HepG2 (cell line): ENCODE results near the gene NUDT3. TPM values are rescaled to one million over a fixed set of nuclear protein-coding genes. Genes with fewer than 3 reads are reported as not detected.

Experiments
- ATAC-seq: fragments of 200-7000 bp; cut with Tn5 transposase; 3 replicates; pipeline ENCODE4 v1.9.1; 2020; ENCODE audit warnings: mild to moderate bottlenecking, moderate library complexity
- BruUV-seq: library from RNA; stranded (reverse); fragments of 400-500 nt; replicated peaks from 2 replicates; lab custom pipeline; 2021; lab: Mats Ljungman, UMichigan
- CTCF ChIA-PET: fragments of 300-600 bp; formaldehyde crosslinking; extraction: SDS; loops from one replicate; lab custom pipeline; 2021; ENCODE audit warnings: low total read pairs, inconsistent platforms, low intra/inter-chr PET ratio; lab: Yijun Ruan, JAX
- POLR2A ChIA-PET: fragments of 350-600 bp; sonication (Branson Sonifier 250); formaldehyde crosslinking; loops from one replicate; lab custom pipeline; 2020; ENCODE audit warnings: antibody characterized with exemption, inconsistent platforms; lab: Yijun Ruan, JAX
- DNase-seq: peaks from one replicate; pipeline ENCODE4 v3.0.0-alpha.2; 2015; ENCODE audit warnings: low spot score
- FAIRE-seq: peaks from 3 replicates; lab custom pipeline; 2011; peaks lifted over from hg19 to GRCh38; lab: Jason Lieb, UNC
- H2AFZ ChIP-seq: one replicate; pipeline ENCODE4 v1.6.1; 2011; ENCODE audit warnings: low read length, inconsistent platforms
- H3K27ac ChIP-seq: fragments of 300-600 bp; 3 replicates; pipeline ENCODE4 v1.8.0; 2011; ENCODE audit warnings: mixed run types, mild to moderate bottlenecking, mixed read lengths, low read length, inconsistent platforms; ENCODE audit not compliant: insufficient read depth; ENCODE audit errors: extremely low read length
- H3K27me3 ChIP-seq, 2 experiments: fragments of 200-600 bp in 1 of 2; 2 replicates in 1 of 2; 3 replicates in 1 of 2; pipeline versions ENCODE4 v1.6.0 to v1.8.0; 2011; ENCODE audit warnings: low read length in 2 of 2, mild to moderate bottlenecking in 2 of 2, moderate library complexity in 2 of 2, inconsistent platforms in 1 of 2; ENCODE audit not compliant: insufficient read depth in 2 of 2, control insufficient read depth in 1 of 2
- H3K36me3 ChIP-seq, 2 experiments: fragments of 200-600 bp in 1 of 2; replicated peaks in 1 of 2; 2 replicates in 1 of 2; 3 replicates in 1 of 2; pipeline versions ENCODE4 v1.5.1 to v1.8.0; 2011; ENCODE audit warnings: low read length in 2 of 2, inconsistent platforms in 1 of 2; ENCODE audit not compliant: insufficient read depth in 2 of 2, control insufficient read depth in 1 of 2
- H3K4me1 ChIP-seq: 2 replicates; pipeline ENCODE4 v1.5.1; 2012; ENCODE audit warnings: low read length, inconsistent platforms; ENCODE audit not compliant: insufficient read depth
- H3K4me2 ChIP-seq: 2 replicates; pipeline ENCODE4 v1.6.0; 2011; ENCODE audit warnings: low read depth, low read length, inconsistent platforms
- H3K4me3 ChIP-seq, 3 experiments: fragments of 200-600 bp in 1 of 3; sonication (generic), shearing (Covaris generic) in 1 of 3; replicated peaks in 1 of 3; 2 replicates each; pipeline ENCODE4 v1.5.1; 2011 to 2016; ENCODE audit warnings: low read length in 3 of 3, inconsistent platforms in 2 of 3, low read depth in 2 of 3, mild to moderate bottlenecking in 2 of 3, control low read depth in 1 of 3, mixed read lengths in 1 of 3; ENCODE audit not compliant: insufficient read depth in 1 of 3
- H3K79me2 ChIP-seq: one replicate; pipeline ENCODE4 v1.6.1; 2011; ENCODE audit warnings: low read length, inconsistent platforms; ENCODE audit not compliant: insufficient read depth
- H3K9ac ChIP-seq: 2 replicates; pipeline ENCODE4 v1.6.0; 2011; ENCODE audit warnings: mild to moderate bottlenecking, low read depth, low read length, inconsistent platforms; ENCODE audit not compliant: insufficient read depth
- H3K9me3 ChIP-seq: 2 replicates; pipeline ENCODE4 v1.5.1; 2012; ENCODE audit warnings: mild to moderate bottlenecking, low read length
- H4K20me1 ChIP-seq: 2 replicates; pipeline ENCODE4 v1.6.0; 2011; ENCODE audit warnings: inconsistent platforms, mild to moderate bottlenecking, low read length, moderate library complexity; ENCODE audit not compliant: insufficient read depth
- DMAP1 ChIP-seq: IDR thresholded peaks from 2 replicates; pipeline ENCODE4 v1.6.1; 2016
- HBP1 ChIP-seq: IDR thresholded peaks from 2 replicates; pipeline ENCODE4 v1.6.1; 2016; ENCODE audit warnings: low read depth, control low read depth
- HMG20B ChIP-seq: conservative IDR thresholded peaks from 2 replicates; pipeline ENCODE4 v1.6.1; 2016; ENCODE audit warnings: missing genetic modification reagents, missing compliant biosample characterization
- KLF11 ChIP-seq: IDR thresholded peaks from 2 replicates; pipeline ENCODE4 v1.6.1; 2016; ENCODE audit warnings: missing compliant biosample characterization
- MTF1 ChIP-seq: sonication (generic); formaldehyde crosslinking; IDR thresholded peaks from 2 replicates; pipeline ENCODE4 v1.5.0; 2020; ENCODE audit warnings: missing genetic modification reagents
- MXD3 ChIP-seq: IDR thresholded peaks from 2 replicates; pipeline ENCODE4 v1.6.1; 2016; ENCODE audit warnings: mild to moderate bottlenecking, missing biosample characterization, missing genetic modification reagents
- RAD21 ChIP-seq: fragments of 450-650 bp; formaldehyde crosslinking; IDR thresholded peaks from 2 replicates; pipeline ENCODE4 v1.5.0; 2020; ENCODE audit warnings: mild to moderate bottlenecking
- REL ChIP-seq: sonication (generic); formaldehyde crosslinking; conservative IDR thresholded peaks from 2 replicates; pipeline ENCODE4 v1.8.0; 2022; ENCODE audit warnings: mild to moderate bottlenecking, missing genetic modification reagents, moderate library complexity
- SMAD3 ChIP-seq: sonication (generic); formaldehyde crosslinking; IDR thresholded peaks from 2 replicates; pipeline ENCODE4 v1.4.0; 2020; ENCODE audit warnings: missing genetic modification reagents
- TCF7 ChIP-seq: sonication (generic); IDR thresholded peaks from 2 replicates; pipeline ENCODE4 v1.6.1; 2016; ENCODE audit warnings: antibody characterized with exemption, low read depth
- USF2 ChIP-seq, 2 experiments: sonication (generic) in 1 of 2; formaldehyde crosslinking in 1 of 2; IDR thresholded peaks; 2 replicates each; pipeline versions ENCODE4 v1.5.1 to v1.6.1; 2011 to 2020; ENCODE audit warnings: borderline replicate concordance in 1 of 2, low read depth in 1 of 2, low read length in 1 of 2, mild to moderate bottlenecking in 1 of 2, missing genetic modification reagents in 1 of 2, moderate library complexity in 1 of 2
- ZNF207 ChIP-seq: fragments of 450-650 bp; IDR thresholded peaks from 2 replicates; pipeline ENCODE4 v1.6.1; 2016; ENCODE audit warnings: antibody characterized with exemption, borderline replicate concordance
- ZNF343 ChIP-seq: sonication (generic); formaldehyde crosslinking; IDR thresholded peaks from 2 replicates; pipeline ENCODE4 v1.4.0; 2020; ENCODE audit warnings: mild to moderate bottlenecking, missing genetic modification reagents
- ZSCAN5A ChIP-seq: sonication (generic); formaldehyde crosslinking; IDR thresholded peaks from 2 replicates; pipeline ENCODE4 v1.8.0; 2022; ENCODE audit warnings: mild to moderate bottlenecking, missing genetic modification reagents, borderline replicate concordance
- ZZZ3 ChIP-seq: sonication (generic); formaldehyde crosslinking; IDR thresholded peaks from 2 replicates; pipeline ENCODE4 v1.4.0; 2020; ENCODE audit warnings: missing genetic modification reagents, mild to moderate bottlenecking, borderline replicate concordance
- WGBS: methylation state at CpG from one replicate; pipeline ENCODE4 v1.1.6; 2017; ENCODE audit warnings: low lambda C conversion rate; 5-methylcytosine and 5-hydroxymethylcytosine counted together
- in situ Hi-C: cut with HindIII; loops from 2 replicates; pipeline ENCODE4 v1.10.0; 2017; ENCODE audit warnings: low pct_unique_long_range_greater_than_20kb; ENCODE audit not compliant: extremely low pct_ligation_motif_present
- intact Hi-C: fragments of 100-400 bp; cut with micrococcal nuclease; formaldehyde crosslinking; loops from one replicate; pipeline ENCODE4 v1.10.0; 2022; ENCODE audit not compliant: unreplicated experiment
- polyA plus RNA-seq, 8 experiments: library from polyadenylated mRNA; depleted of rRNA in 3 of 8; stranded (reverse) in 7 of 8; unstranded in 1 of 8; fragments of >200 nt; fragmentation: Illumina TruSeq in 4 of 8; extraction: Trizol in 4 of 8; gene quantifications; 2 replicates each; pipeline versions ENCODE4 v1.2.1 to v1.2.3, GENCODE V29; 2011 to 2016; ENCODE audit warnings: low read depth in 4 of 8, missing spikeins in 1 of 8, mixed read lengths in 1 of 8; ENCODE audit not compliant: insufficient read depth in 1 of 8
- total RNA-seq, 5 experiments: library from RNA; depleted of rRNA; stranded (reverse); fragments of >200 nt; fragmentation: Illumina TruSeq; extraction: Trizol; gene quantifications; 2 replicates each; pipeline ENCODE4 v1.2.3, GENCODE V29; 2016; ENCODE audit warnings: low read depth in 1 of 5
- TF ChIP-seq, protein P1 (sequence below): sonication (generic); formaldehyde crosslinking; IDR thresholded peaks from 2 replicates; pipeline ENCODE4 v1.4.0; 2020; ENCODE audit warnings: missing genetic modification reagents, borderline replicate concordance

Gene NUDT3
- total and polyA plus RNA-seq, 2 of the 13 experiments (the other 11 are each of a cell fraction or from before 2014, with no cell fraction given): 20.2 to 20.6 TPM

DNA sequence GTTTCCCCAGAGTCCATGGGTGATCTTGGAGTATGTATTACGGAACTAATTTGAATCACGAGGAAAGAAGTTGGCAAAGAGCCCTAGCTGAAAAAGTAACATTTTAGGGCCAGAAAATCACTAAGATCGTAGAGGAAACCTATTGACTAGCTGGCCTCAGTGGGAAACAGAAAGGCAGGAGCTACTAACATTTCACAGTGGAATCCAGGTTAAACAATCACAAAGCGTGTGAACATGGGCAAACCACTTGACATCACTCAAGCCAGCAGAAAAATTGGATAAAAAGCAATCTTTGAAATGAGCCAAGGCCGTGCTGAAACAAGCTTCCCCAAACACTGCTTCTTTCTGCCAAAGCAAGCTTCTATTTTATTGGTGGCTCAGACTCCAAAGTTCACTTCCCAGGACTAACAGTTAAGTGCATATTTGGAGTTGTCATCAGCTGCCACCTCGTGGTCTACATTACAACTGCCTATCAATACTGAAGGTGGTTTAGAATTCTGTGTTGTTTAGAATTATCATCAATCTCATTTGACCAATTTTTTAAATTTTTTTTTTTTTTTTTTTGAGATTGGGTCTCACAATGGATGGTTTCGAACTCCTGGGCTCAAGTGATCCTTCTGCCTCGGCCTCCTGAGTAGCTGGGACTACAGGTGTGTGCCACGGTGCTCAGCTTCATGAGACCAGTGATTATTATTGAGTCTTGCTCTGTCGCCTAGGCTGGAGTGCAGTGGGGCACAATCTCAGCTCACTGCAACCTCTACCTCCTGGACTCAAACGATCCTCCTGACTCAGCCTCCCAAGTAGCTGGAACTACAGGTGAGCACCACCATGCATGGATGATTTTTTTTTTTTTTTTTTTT, 22.8 kb upstream of the NUDT3 start:
- Histone ChIP-seq H3K79me2 (no peaks in the 10 kb centered on the region), H4K20me1 (peaks cover 34% of the 10 kb centered on the region), H2AFZ (no peak overlapping the region), H3K9me3 (no peaks in the 10 kb centered on the region), H3K4me1 (peaks cover 49% of the 10 kb centered on the region), H3K4me3 (peak overlapping the region in 2 of 3 experiments; percentile 12 to 42; a peak in 3 of 6 replicates), H3K27me3 (no peaks in the 10 kb centered on the region), H3K9ac (peak overlapping the region; percentile 50), H3K36me3 (peaks cover 16 to 45% of the 10 kb centered on the region in 2 experiments), H3K4me2 (peak overlapping the region; percentile 71), H3K27ac (peak overlapping the region; percentile 82)
- intact Hi-C loops (loop anchor here (1.0 to 10.0 kb wide), 3 partner anchors 166 to 250 kb away; partner anchors contain the start of gene SMIM29), in situ Hi-C loops (loop anchor here (5.0 kb wide), 1 partner anchor 168 kb away; the partner anchor contains the start of gene SMIM29)
- no TSS peak for BruUV-seq
- peak; percentile 95 for FAIRE-seq
- DNase-seq: peak; percentile 99
- peak; percentile 87 for ATAC-seq
- POLR2A ChIA-PET: interaction anchor here (0.6 to 6.7 kb wide), 27 partner anchors 9 to 719 kb away, joined by 3 to 100 read pairs (median 4); partner anchors contain the start of genes HMGA1, NUDT3, RPS10 and SMIM29
- 30% methylated on average over 11 of the region's 11 CpGs for WGBS
- CTCF ChIA-PET: interaction anchor here (0.9 to 2.6 kb wide), 5 partner anchors 166 to 251 kb away, joined by 3 to 27 read pairs (median 8); partner anchors contain the start of gene SMIM29
- TF ChIP-seq REL (CRISPR knock-in tag) (no peak), HMG20B (no peak), SMAD3 (CRISPR knock-in tag) (peak; percentile 42; the same call in 1 of the 2 replicates), MTF1 (no peak), USF2 (IDR thresholded peaks at IDR 0.05; ENCODE audit: low read depth, low read length) (no peak), USF2 (CRISPR knock-in tag; IDR thresholded peaks at IDR 0.05; ENCODE audit: borderline replicate concordance) (no peak), DMAP1 (CRISPR knock-in tag) (0 out of 2 replicates have a peak, but pooled peaks have one; percentile 45), ZNF343 (no peak), RAD21 (peak; percentile 92), ZSCAN5A (peak; percentile 52; the same call in 1 of the 2 replicates), ZZZ3 (CRISPR knock-in tag) (no peak), MXD3 (no peak), KLF11 (0 out of 2 replicates have a peak, but pooled peaks have one; percentile 51), HBP1 (CRISPR knock-in tag) (no peak), ZNF207 (no peak), TCF7 (peak; percentile 23; the same call in 1 of the 2 replicates)
- TF ChIP-seq, protein P1, sequence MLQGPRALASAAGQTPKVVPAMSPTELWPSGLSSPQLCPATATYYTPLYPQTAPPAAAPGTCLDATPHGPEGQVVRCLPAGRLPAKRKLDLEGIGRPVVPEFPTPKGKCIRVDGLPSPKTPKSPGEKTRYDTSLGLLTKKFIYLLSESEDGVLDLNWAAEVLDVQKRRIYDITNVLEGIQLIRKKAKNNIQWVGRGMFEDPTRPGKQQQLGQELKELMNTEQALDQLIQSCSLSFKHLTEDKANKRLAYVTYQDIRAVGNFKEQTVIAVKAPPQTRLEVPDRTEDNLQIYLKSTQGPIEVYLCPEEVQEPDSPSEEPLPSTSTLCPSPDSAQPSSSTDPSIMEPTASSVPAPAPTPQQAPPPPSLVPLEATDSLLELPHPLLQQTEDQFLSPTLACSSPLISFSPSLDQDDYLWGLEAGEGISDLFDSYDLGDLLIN (CRISPR knock-in tag): no peak
